IPS-18a (cell line): ENCODE results near the gene TSPAN15.

Source experiments
- H3K27ac ChIP-seq: one replicate; pipeline ENCODE4 v1.5.1; 2013; ENCODE audit warnings: low read length
- H3K27me3 ChIP-seq: one replicate; pipeline ENCODE4 v1.6.1; 2013; ENCODE audit warnings: mild to moderate bottlenecking, low read length; ENCODE audit not compliant: control insufficient read depth, insufficient read depth
- H3K36me3 ChIP-seq: one replicate; pipeline ENCODE4 v1.6.1; 2013; ENCODE audit warnings: low read depth, low read length; ENCODE audit not compliant: control insufficient read depth
- H3K4me1 ChIP-seq: one replicate; pipeline ENCODE4 v1.6.1; 2013; ENCODE audit warnings: low read depth, low read length; ENCODE audit not compliant: control insufficient read depth
- H3K4me3 ChIP-seq: one replicate; pipeline ENCODE4 v1.5.1; 2013; ENCODE audit warnings: low read length
- H3K9ac ChIP-seq: one replicate; pipeline ENCODE4 v1.6.1; 2013; ENCODE audit warnings: mild to moderate bottlenecking, low read length, moderate library complexity
- H3K9me3 ChIP-seq: one replicate; pipeline ENCODE4 v1.6.1; 2013; ENCODE audit warnings: low read depth, low read length; ENCODE audit not compliant: control insufficient read depth

The TSPAN15 gene

GRCh38 chr10:69553328-69553727 is 102.1 kb downstream of the TSPAN15 start:
- Histone ChIP-seq H3K36me3 (no peaks in the 10 kb centered on the region), H3K27me3 (no peaks in the 10 kb centered on the region), H3K4me1 (no peaks in the 10 kb centered on the region), H3K9me3 (peaks cover 19% of the 10 kb centered on the region), H3K9ac (no peak overlapping the region), H3K27ac (no peak overlapping the region), H3K4me3 (no peak overlapping the region)

- no peaks in the 10 kb centered on the region for H3K27me3 ChIP-seq
These were observed 103.3 kb downstream of the TSPAN15 start for GRCh38 chr10:69554611-69555010.

More at GRCh38 chr10:69554611-69555010, 103.3 kb downstream of the TSPAN15 start:
- H3K9me3 ChIP-seq: peaks cover 12% of the 10 kb centered on the region
- no peak overlapping the region for H3K4me3 ChIP-seq
- no peak overlapping the region for H3K9ac ChIP-seq
- peaks cover 2% of the 10 kb centered on the region for H3K4me1 ChIP-seq
- no peaks in the 10 kb centered on the region for H3K36me3 ChIP-seq
- no peak overlapping the region for H3K27ac ChIP-seq
